ENCODE results near the gene APLN.

DNA sequence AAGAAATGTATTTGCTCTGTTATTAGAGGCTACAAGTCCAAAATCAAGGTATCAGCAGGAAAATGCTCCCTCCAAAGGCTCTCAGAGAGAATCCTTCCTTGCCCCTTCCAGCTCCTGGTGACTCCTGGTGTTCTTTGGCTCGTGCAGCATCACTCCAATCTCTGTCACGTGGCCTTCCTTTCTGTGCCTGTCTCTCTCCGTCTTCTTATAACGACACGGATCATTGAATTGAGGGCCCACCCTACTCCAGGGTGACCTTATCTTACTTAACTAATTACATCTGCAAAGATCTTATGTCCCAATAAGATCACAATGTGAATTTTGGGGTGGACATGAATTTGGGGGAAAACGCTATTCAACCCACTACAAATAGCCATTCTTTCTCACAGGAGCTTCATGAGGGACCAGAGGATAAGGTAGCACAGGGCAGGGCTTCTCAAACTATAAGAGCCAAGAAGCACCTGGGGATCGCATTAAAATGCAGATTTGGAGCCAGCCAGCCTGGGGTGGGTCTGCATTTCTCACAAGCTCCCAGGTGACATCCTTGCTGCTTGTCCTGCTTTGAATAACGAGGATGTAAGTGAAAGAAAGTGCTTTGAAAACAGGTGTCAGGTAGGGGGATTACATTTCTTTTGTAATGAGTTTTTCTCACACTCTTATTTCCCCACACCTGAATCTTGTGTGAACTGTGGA lies 41.9 kb upstream of the APLN start:
- TF ChIP-seq, protein P1, sequence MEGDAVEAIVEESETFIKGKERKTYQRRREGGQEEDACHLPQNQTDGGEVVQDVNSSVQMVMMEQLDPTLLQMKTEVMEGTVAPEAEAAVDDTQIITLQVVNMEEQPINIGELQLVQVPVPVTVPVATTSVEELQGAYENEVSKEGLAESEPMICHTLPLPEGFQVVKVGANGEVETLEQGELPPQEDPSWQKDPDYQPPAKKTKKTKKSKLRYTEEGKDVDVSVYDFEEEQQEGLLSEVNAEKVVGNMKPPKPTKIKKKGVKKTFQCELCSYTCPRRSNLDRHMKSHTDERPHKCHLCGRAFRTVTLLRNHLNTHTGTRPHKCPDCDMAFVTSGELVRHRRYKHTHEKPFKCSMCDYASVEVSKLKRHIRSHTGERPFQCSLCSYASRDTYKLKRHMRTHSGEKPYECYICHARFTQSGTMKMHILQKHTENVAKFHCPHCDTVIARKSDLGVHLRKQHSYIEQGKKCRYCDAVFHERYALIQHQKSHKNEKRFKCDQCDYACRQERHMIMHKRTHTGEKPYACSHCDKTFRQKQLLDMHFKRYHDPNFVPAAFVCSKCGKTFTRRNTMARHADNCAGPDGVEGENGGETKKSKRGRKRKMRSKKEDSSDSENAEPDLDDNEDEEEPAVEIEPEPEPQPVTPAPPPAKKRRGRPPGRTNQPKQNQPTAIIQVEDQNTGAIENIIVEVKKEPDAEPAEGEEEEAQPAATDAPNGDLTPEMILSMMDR (IDR thresholded peaks at IDR 0.05), result no peak
- no peak for TF ChIP-seq POLR2A (IDR thresholded peaks at IDR 0.05)

All from thyroid gland (tissue), 4 donors.